Measurements from ENCODE around the gene KCNH5. TPM values are rescaled to one million over a fixed set of nuclear protein-coding genes. Genes with fewer than 3 reads are reported as not detected.

KCNH5 gene
- total RNA-seq, 1 experiment from 2014 or later = 1.4 TPM

DNA sequence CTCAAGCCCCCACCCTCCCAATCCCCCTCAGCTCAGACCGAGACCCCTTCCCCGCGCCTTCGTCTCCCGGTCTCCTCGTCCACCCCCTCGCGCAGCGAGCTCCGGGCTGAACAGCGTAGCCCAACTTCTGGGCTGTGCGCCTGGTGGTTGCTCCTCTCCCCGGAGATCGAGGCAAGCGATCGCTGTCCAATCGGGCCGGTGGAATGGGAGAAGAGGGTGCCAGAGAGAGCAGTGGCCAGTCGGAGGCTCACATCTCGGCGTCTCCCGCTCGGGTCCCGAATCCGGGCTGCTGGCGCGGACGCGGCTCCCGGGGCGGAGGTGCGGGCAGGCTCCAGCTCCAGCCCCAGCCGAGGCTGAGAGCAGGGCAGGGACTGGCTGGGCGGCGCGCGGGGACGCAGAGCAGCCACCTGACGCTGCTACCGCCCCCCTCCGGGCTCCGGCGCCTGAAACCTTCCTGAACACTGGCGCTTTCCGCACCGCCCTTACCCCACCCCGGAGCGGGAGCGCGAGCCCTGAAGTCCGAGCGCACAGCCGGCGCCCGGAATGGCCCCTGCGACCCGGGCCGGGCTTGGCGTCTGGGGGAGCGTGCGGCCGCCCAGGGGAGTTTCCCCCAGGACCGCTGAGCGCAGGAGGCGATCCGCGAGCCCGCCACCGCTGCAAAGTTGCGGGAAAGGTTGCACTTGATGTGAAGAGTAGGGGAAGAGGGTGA is 508 bp upstream of the KCNH5 start (continued):
- TF ChIP-seq MYBL2 (CRISPR knock-in tag; IDR thresholded peaks at IDR 0.05) = 0 out of 2 replicates have a peak, but pooled peaks have one; percentile 39
- no peak for TF ChIP-seq EMX1 (CRISPR knock-in tag; IDR thresholded peaks at IDR 0.05)
- TF ChIP-seq, protein P1, sequence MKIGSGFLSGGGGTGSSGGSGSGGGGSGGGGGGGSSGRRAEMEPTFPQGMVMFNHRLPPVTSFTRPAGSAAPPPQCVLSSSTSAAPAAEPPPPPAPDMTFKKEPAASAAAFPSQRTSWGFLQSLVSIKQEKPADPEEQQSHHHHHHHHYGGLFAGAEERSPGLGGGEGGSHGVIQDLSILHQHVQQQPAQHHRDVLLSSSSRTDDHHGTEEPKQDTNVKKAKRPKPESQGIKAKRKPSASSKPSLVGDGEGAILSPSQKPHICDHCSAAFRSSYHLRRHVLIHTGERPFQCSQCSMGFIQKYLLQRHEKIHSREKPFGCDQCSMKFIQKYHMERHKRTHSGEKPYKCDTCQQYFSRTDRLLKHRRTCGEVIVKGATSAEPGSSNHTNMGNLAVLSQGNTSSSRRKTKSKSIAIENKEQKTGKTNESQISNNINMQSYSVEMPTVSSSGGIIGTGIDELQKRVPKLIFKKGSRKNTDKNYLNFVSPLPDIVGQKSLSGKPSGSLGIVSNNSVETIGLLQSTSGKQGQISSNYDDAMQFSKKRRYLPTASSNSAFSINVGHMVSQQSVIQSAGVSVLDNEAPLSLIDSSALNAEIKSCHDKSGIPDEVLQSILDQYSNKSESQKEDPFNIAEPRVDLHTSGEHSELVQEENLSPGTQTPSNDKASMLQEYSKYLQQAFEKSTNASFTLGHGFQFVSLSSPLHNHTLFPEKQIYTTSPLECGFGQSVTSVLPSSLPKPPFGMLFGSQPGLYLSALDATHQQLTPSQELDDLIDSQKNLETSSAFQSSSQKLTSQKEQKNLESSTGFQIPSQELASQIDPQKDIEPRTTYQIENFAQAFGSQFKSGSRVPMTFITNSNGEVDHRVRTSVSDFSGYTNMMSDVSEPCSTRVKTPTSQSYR (CRISPR knock-in tag; IDR thresholded peaks at IDR 0.05) = 0 out of 2 replicates have a peak, but pooled peaks have one; percentile 33
- peak; percentile 19; the same call in 1 of the 2 replicates for TF ChIP-seq NFE2L1 (CRISPR knock-in tag; IDR thresholded peaks at IDR 0.05)
- TF ChIP-seq, protein P2, sequence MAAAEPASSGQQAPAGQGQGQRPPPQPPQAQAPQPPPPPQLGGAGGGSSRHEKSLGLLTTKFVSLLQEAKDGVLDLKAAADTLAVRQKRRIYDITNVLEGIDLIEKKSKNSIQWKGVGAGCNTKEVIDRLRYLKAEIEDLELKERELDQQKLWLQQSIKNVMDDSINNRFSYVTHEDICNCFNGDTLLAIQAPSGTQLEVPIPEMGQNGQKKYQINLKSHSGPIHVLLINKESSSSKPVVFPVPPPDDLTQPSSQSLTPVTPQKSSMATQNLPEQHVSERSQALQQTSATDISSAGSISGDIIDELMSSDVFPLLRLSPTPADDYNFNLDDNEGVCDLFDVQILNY (CRISPR knock-in tag; IDR thresholded peaks at IDR 0.05) = peak; percentile 56; the same call in 1 of the 2 replicates

DNA sequence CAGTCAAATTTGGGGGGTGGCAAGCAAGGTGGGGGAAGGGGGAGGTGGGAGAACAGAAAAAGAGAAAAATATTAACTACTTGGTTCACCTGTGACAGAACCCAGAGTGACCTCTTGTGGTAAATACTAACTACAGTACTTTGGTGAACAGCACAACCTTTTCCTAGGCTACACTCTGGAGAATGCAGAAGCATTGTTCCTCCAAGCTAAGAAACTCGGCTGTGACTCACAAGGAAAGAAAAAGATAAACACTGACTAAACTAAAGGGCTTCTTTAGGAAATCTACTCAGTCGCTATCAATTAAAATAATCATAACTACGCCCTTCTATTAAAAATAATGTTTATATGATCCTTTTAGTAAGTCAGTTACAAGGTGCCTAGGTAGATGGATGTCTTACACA is 5.4 kb downstream of the KCNH5 start:
- DNase-seq (ENCODE audit: low spot score) (no peak), ATAC-seq (peak; percentile 99)
- Mint-ChIP-seq H3K9me3 (no peaks in the 10 kb centered on the region), H3K4me1 (peaks cover 15% of the 10 kb centered on the region), H3K4me3 (no peak overlapping the region), H3K36me3 (no peaks in the 10 kb centered on the region), H3K27ac (no peak overlapping the region), H3K27me3 (ENCODE audit: low read depth) (peaks cover 14% of the 10 kb centered on the region)
- ChIA-PET CTCF (interaction anchor here (1.7 kb wide), 1 partner anchor 871 kb away, joined by 6 read pairs; no protein-coding TSS in a partner anchor), POLR2A (no interaction called here)
- TF ChIP-seq, protein P3, sequence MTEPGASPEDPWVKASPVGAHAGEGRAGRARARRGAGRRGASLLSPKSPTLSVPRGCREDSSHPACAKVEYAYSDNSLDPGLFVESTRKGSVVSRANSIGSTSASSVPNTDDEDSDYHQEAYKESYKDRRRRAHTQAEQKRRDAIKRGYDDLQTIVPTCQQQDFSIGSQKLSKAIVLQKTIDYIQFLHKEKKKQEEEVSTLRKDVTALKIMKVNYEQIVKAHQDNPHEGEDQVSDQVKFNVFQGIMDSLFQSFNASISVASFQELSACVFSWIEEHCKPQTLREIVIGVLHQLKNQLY (CRISPR knock-in tag; IDR thresholded peaks at IDR 0.05) = no peak
- TF ChIP-seq HMGA2 (CRISPR knock-in tag; IDR thresholded peaks at IDR 0.05) = no peak
- TF ChIP-seq GABPB1 (CRISPR knock-in tag; IDR thresholded peaks at IDR 0.05) = no peak
- TF ChIP-seq, protein P4, sequence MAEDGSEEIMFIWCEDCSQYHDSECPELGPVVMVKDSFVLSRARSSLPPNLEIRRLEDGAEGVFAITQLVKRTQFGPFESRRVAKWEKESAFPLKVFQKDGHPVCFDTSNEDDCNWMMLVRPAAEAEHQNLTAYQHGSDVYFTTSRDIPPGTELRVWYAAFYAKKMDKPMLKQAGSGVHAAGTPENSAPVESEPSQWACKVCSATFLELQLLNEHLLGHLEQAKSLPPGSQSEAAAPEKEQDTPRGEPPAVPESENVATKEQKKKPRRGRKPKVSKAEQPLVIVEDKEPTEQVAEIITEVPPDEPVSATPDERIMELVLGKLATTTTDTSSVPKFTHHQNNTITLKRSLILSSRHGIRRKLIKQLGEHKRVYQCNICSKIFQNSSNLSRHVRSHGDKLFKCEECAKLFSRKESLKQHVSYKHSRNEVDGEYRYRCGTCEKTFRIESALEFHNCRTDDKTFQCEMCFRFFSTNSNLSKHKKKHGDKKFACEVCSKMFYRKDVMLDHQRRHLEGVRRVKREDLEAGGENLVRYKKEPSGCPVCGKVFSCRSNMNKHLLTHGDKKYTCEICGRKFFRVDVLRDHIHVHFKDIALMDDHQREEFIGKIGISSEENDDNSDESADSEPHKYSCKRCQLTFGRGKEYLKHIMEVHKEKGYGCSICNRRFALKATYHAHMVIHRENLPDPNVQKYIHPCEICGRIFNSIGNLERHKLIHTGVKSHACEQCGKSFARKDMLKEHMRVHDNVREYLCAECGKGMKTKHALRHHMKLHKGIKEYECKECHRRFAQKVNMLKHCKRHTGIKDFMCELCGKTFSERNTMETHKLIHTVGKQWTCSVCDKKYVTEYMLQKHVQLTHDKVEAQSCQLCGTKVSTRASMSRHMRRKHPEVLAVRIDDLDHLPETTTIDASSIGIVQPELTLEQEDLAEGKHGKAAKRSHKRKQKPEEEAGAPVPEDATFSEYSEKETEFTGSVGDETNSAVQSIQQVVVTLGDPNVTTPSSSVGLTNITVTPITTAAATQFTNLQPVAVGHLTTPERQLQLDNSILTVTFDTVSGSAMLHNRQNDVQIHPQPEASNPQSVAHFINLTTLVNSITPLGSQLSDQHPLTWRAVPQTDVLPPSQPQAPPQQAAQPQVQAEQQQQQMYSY (CRISPR knock-in tag; IDR thresholded peaks at IDR 0.05) = no peak
- no peak for TF ChIP-seq NFYB (CRISPR knock-in tag; conservative IDR thresholded peaks at IDR 0.05; ENCODE audit: low read depth)
- TF ChIP-seq GRHL2 (CRISPR knock-in tag; IDR thresholded peaks at IDR 0.05; ENCODE audit: insufficient replicate concordance, severe bottlenecking) = no peak
- TF ChIP-seq, protein P2 (CRISPR knock-in tag; IDR thresholded peaks at IDR 0.05) = no peak
- no peak for TF ChIP-seq TP53 (CRISPR knock-in tag; IDR thresholded peaks at IDR 0.05)
- no peak for TF ChIP-seq ESRRA (CRISPR knock-in tag; IDR thresholded peaks at IDR 0.05; ENCODE audit: borderline replicate concordance)
- TF ChIP-seq, protein P5, sequence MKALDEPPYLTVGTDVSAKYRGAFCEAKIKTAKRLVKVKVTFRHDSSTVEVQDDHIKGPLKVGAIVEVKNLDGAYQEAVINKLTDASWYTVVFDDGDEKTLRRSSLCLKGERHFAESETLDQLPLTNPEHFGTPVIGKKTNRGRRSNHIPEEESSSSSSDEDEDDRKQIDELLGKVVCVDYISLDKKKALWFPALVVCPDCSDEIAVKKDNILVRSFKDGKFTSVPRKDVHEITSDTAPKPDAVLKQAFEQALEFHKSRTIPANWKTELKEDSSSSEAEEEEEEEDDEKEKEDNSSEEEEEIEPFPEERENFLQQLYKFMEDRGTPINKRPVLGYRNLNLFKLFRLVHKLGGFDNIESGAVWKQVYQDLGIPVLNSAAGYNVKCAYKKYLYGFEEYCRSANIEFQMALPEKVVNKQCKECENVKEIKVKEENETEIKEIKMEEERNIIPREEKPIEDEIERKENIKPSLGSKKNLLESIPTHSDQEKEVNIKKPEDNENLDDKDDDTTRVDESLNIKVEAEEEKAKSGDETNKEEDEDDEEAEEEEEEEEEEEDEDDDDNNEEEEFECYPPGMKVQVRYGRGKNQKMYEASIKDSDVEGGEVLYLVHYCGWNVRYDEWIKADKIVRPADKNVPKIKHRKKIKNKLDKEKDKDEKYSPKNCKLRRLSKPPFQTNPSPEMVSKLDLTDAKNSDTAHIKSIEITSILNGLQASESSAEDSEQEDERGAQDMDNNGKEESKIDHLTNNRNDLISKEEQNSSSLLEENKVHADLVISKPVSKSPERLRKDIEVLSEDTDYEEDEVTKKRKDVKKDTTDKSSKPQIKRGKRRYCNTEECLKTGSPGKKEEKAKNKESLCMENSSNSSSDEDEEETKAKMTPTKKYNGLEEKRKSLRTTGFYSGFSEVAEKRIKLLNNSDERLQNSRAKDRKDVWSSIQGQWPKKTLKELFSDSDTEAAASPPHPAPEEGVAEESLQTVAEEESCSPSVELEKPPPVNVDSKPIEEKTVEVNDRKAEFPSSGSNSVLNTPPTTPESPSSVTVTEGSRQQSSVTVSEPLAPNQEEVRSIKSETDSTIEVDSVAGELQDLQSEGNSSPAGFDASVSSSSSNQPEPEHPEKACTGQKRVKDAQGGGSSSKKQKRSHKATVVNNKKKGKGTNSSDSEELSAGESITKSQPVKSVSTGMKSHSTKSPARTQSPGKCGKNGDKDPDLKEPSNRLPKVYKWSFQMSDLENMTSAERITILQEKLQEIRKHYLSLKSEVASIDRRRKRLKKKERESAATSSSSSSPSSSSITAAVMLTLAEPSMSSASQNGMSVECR (CRISPR knock-in tag; IDR thresholded peaks at IDR 0.05; ENCODE audit: borderline replicate concordance) = no peak
- TF ChIP-seq, protein P6, sequence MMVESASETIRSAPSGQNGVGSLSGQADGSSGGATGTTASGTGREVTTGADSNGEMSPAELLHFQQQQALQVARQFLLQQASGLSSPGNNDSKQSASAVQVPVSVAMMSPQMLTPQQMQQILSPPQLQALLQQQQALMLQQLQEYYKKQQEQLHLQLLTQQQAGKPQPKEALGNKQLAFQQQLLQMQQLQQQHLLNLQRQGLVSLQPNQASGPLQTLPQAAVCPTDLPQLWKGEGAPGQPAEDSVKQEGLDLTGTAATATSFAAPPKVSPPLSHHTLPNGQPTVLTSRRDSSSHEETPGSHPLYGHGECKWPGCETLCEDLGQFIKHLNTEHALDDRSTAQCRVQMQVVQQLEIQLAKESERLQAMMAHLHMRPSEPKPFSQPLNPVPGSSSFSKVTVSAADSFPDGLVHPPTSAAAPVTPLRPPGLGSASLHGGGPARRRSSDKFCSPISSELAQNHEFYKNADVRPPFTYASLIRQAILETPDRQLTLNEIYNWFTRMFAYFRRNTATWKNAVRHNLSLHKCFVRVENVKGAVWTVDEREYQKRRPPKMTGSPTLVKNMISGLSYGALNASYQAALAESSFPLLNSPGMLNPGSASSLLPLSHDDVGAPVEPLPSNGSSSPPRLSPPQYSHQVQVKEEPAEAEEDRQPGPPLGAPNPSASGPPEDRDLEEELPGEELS (CRISPR knock-in tag; IDR thresholded peaks at IDR 0.05) = no peak
- TF ChIP-seq, protein P7, sequence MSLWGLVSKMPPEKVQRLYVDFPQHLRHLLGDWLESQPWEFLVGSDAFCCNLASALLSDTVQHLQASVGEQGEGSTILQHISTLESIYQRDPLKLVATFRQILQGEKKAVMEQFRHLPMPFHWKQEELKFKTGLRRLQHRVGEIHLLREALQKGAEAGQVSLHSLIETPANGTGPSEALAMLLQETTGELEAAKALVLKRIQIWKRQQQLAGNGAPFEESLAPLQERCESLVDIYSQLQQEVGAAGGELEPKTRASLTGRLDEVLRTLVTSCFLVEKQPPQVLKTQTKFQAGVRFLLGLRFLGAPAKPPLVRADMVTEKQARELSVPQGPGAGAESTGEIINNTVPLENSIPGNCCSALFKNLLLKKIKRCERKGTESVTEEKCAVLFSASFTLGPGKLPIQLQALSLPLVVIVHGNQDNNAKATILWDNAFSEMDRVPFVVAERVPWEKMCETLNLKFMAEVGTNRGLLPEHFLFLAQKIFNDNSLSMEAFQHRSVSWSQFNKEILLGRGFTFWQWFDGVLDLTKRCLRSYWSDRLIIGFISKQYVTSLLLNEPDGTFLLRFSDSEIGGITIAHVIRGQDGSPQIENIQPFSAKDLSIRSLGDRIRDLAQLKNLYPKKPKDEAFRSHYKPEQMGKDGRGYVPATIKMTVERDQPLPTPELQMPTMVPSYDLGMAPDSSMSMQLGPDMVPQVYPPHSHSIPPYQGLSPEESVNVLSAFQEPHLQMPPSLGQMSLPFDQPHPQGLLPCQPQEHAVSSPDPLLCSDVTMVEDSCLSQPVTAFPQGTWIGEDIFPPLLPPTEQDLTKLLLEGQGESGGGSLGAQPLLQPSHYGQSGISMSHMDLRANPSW (CRISPR knock-in tag; conservative IDR thresholded peaks at IDR 0.05; ENCODE audit: low read depth) = no peak
